GM18526 (cell line): Measurements from ENCODE around the gene DOCK7.

ENCODE experiments used
- POLR2A ChIP-seq: IDR thresholded peaks from 3 replicates; pipeline ENCODE4 v1.6.1; 2011; ENCODE audit not compliant: insufficient read length; ENCODE audit errors: extremely low read depth

Gene DOCK7

DNA sequence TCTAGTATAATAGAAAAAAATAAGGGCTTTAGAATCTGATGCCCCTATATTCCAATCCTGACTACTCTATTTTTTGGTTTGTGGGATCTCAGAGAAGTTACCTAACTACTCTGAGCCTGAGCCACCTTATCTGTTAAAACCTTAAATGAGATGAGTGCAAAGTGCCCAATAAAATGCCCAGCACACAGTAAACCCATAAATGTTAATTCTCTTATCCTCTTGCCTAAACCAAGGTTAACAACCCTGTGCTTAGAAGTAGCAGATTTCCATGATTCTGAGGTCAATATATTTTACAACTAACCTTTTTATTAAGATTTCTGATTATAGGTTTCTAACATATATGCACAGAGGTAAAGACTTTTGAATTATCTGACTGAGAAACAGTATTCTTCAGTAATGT lies 35.8 kb downstream of the DOCK7 start:
- TF ChIP-seq POLR2A: no peak

DNA sequence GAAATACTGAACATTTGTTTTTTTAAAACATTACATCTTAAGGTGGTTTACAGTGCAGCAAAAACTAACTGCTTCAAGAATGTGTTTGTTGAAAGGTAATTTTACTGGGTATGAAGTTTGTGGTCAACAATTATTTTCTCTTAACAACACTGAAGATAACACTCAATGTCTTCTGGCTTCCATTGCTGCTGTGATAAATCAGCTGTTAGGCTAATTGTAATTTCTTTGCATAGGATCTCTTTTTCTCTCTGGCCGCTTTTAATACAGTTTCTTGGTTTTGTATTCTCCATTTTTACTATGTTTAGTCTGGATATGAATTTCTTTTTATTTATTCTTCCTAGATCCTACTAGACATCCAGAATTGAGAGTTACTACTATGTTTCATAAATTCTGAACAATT lies 44.9 kb downstream of the DOCK7 start:
- TF ChIP-seq POLR2A: no peak

GRCh38 chr1:62637392-62638105 lies 50.6 kb downstream of the DOCK7 start:
- no peak for TF ChIP-seq POLR2A

GRCh38 chr1:62628506-62628905 lies 59.7 kb downstream of the DOCK7 start:
- TF ChIP-seq POLR2A: no peak

- no peak for TF ChIP-seq POLR2A
Observed at GRCh38 chr1:62625415-62625814, 62.8 kb downstream of the DOCK7 start.

- no peak for TF ChIP-seq POLR2A
Observed at GRCh38 chr1:62621907-62622306, 66.3 kb downstream of the DOCK7 start.

GRCh38 chr1:62613890-62614289 lies 74.3 kb downstream of the DOCK7 start:
- no peak for TF ChIP-seq POLR2A

- TF ChIP-seq POLR2A: no peak
Observed at GRCh38 chr1:62613325-62613727, 74.9 kb downstream of the DOCK7 start.

GRCh38 chr1:62612770-62613169 lies 75.4 kb downstream of the DOCK7 start:
- TF ChIP-seq POLR2A: no peak

GRCh38 chr1:62608905-62609304 lies 79.3 kb downstream of the DOCK7 start:
- TF ChIP-seq POLR2A: no peak

DNA sequence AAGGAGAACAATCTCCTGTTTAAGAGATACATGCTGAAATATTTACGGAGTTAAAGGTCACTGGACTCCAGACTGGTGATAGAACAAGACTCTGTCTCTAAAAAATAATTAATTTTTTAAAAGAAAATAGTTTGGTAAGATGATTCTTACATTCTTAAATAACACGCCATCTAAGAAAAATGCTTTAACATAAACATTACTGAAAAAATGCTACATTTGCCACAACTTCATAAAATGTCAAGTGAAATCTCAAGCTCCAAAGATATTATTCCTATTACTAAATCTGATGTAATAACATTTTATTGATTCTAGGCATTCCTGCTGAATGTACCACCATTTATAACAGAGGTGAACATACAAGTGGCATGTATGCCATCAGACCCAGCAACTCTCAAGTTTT lies 86.7 kb downstream of the DOCK7 start:
- no peak for TF ChIP-seq POLR2A

- no peak for TF ChIP-seq POLR2A
Observed at GRCh38 chr1:62599044-62599443, 89.1 kb downstream of the DOCK7 start.

DNA sequence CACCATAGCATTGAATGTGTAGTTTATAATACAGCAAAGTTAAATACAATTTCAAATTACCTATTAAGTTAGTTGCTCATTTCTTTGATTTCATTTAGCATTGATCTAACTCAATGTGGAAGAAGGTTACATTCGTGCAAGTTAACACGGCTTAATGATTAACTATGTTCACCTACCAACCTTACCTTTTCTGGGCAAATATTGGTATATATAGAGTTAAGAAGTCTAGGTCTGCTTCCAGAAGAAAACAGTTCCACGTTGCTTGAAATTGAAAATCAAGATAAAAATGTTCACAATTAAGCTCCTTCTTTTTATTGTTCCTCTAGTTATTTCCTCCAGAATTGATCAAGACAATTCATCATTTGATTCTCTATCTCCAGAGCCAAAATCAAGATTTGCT lies 90.9 kb downstream of the DOCK7 start, which contains the start of gene ANGPTL3:
ANGPTL3 (plus strand) TSS at position 240 of the 400 bp plus-strand sequence; CDS start at position 287, 47 bp downstream.
- no peak for TF ChIP-seq POLR2A

- no peak for TF ChIP-seq POLR2A
Observed at GRCh38 chr1:62595647-62596046, 92.5 kb downstream of the DOCK7 start.

DNA sequence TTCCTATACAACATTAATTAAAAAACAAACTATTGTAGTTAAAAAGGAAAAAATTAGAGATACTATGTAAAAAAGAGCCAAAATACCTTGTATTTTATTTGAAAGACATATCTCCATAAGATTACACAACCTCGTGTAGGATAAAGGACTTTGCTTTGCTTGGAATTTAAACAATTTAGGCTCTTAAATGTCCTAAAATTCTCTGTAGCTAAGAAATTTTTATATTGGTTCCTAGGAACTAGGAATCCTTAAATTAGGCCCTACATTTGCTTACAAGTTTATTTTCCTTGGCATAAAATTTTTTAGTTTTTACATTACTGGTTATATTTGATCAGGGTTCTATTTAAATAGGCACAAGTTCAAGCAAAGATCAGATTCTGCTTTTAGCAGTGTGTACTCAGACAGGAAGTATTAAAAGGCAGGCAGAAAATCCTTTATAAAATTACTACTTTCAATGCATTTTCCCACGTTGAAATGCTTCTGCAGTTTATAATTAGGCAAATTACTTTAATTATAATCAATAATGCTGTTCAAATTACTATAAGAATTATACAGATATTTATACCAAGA lies 94.3 kb downstream of the DOCK7 start:
- TF ChIP-seq POLR2A: no peak

DNA sequence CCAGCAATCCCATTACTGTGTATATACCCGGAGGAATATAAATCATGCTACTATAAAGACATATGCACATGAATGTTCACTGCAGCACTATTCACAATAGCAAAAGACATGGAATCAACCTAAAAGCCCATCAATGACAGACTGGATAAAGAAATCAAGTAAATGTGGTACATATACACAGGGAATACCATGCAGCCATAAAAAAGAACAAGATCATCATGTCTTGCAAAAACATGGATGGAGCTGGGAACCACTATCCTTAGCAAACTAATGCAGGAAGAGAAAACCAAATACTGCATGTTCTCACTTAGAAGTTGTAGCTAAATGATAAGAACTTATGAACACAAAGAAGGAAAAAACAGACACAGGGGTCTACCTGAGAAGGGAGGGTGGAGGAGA lies 97.2 kb downstream of the DOCK7 start:
- no peak for TF ChIP-seq POLR2A

- TF ChIP-seq POLR2A: no peak
Observed at GRCh38 chr1:62590255-62590969, 97.8 kb downstream of the DOCK7 start.

GRCh38 chr1:62589321-62589720 lies 98.9 kb downstream of the DOCK7 start:
- TF ChIP-seq POLR2A: no peak
